Uterus (tissue), 2 donors: Measurements from ENCODE around the gene PDPR.
"Not testable (repeated sequence)": the region's sequence is repeated elsewhere in the genome, so short reads cannot be mapped to it uniquely, and the experiment has no call there.

ENCODE experiments used
- POLR2A ChIP-seq, 2 donors: fragments of 450-650 bp; IDR thresholded peaks; one replicate each; pipeline ENCODE4 v1.6.1; 2016; ENCODE audit warnings: antibody characterized with exemption in 2 of 2, mild to moderate bottlenecking in 1 of 2, moderate library complexity in 1 of 2
- TF ChIP-seq, protein P1 (sequence below), 4 experiments: fragments of 200-600 bp in 2 of 4; fragments of 450-650 bp in 2 of 4; sonication (generic) in 2 of 4; IDR thresholded peaks; one replicate each; pipeline ENCODE4 v1.5.1; 2016 to 2019; ENCODE audit warnings: antibody characterized with exemption in 4 of 4, mild to moderate bottlenecking in 2 of 4, moderate library complexity in 1 of 4

DNA sequence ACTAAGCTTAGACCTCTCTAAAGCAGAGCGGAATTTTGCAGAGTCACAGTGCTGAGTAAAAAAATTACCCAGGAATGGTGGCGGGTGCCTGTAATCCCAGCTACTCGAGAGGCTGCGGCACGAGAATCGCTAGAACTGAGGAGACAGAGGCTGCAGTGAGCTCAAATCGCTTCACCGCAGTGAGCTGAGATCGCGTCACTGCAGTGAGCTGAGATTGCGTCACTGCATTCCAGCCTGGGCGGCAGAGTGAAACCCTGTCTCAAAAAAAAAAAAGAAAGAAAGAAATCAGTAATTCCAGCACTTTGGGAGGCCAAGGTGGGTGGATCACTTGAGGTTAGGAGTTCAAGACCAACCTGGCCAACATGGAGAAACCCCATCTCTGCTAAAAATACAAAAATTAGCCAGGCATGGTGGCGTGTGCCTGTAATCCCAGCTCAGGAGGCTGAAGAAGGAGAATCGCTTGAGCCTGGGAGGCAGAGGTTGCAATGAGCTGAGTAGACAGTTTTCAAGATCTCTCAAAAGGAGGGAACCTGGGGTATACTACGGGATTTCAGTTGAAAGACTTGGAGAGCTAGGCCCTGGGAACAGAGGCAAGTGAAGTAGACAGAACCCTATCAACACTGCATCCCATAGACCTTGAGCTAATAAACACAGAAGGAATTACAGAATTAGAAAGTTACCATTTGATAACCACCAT, 4.4 kb upstream of the PDPR start:
- TF ChIP-seq, protein P1, sequence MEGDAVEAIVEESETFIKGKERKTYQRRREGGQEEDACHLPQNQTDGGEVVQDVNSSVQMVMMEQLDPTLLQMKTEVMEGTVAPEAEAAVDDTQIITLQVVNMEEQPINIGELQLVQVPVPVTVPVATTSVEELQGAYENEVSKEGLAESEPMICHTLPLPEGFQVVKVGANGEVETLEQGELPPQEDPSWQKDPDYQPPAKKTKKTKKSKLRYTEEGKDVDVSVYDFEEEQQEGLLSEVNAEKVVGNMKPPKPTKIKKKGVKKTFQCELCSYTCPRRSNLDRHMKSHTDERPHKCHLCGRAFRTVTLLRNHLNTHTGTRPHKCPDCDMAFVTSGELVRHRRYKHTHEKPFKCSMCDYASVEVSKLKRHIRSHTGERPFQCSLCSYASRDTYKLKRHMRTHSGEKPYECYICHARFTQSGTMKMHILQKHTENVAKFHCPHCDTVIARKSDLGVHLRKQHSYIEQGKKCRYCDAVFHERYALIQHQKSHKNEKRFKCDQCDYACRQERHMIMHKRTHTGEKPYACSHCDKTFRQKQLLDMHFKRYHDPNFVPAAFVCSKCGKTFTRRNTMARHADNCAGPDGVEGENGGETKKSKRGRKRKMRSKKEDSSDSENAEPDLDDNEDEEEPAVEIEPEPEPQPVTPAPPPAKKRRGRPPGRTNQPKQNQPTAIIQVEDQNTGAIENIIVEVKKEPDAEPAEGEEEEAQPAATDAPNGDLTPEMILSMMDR (IDR thresholded peaks at IDR 0.05), result not testable (repeated sequence)
- TF ChIP-seq POLR2A (IDR thresholded peaks at IDR 0.05), result not testable (repeated sequence)
